Tibial nerve (tissue), 3 donors: ENCODE measurements around the gene BRD3OS.

ENCODE experiments used
- POLR2A ChIP-seq, 2 donors: fragments of 450-650 bp; IDR thresholded peaks; one replicate each; pipeline ENCODE4 v1.6.1; 2017; ENCODE audit warnings: antibody characterized with exemption in 2 of 2, mild to moderate bottlenecking in 2 of 2, moderate library complexity in 2 of 2
- TF ChIP-seq, protein P1 (sequence below), 5 experiments: fragments of 200-600 bp in 3 of 5; fragments of 450-650 bp in 2 of 5; sonication (generic) in 3 of 5; IDR thresholded peaks; one replicate each; pipeline ENCODE4 v1.5.1; 2016 to 2019; ENCODE audit warnings: antibody characterized with exemption in 5 of 5, mild to moderate bottlenecking in 3 of 5, moderate library complexity in 2 of 5

DNA sequence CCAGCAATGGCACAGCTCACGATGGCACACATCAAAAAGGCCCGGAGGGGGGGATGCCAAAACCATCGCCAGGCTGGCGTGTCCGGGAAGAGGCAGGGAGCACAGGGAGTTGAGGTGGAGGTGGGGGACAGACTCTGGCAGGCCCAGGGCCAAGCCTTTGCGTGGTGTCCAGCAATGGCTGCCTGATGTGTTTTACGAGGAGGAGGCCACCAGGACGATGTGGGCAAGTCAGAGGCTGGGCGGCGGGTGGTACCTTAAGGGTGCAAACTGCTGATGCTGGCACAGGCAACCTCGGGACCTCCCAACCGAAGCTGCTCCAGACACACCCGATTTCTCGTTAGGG, 37.9 kb upstream of the BRD3OS start:
- TF ChIP-seq, protein P1, sequence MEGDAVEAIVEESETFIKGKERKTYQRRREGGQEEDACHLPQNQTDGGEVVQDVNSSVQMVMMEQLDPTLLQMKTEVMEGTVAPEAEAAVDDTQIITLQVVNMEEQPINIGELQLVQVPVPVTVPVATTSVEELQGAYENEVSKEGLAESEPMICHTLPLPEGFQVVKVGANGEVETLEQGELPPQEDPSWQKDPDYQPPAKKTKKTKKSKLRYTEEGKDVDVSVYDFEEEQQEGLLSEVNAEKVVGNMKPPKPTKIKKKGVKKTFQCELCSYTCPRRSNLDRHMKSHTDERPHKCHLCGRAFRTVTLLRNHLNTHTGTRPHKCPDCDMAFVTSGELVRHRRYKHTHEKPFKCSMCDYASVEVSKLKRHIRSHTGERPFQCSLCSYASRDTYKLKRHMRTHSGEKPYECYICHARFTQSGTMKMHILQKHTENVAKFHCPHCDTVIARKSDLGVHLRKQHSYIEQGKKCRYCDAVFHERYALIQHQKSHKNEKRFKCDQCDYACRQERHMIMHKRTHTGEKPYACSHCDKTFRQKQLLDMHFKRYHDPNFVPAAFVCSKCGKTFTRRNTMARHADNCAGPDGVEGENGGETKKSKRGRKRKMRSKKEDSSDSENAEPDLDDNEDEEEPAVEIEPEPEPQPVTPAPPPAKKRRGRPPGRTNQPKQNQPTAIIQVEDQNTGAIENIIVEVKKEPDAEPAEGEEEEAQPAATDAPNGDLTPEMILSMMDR (IDR thresholded peaks at IDR 0.05) = no peak
- no peak for TF ChIP-seq POLR2A (IDR thresholded peaks at IDR 0.05)
